Smooth muscle cell (in vitro differentiated cells): Measurements from ENCODE around the gene TTLL9. TPM values are rescaled to one million over a fixed set of nuclear protein-coding genes. Genes with fewer than 3 reads are reported as not detected.

Source experiments
- DNase-seq: peaks from one replicate; lab custom pipeline; 2025; ENCODE audit not compliant: unreplicated experiment; lab: John Stamatoyannopoulos, UW
- H2AFZ ChIP-seq: fragments of 200-600 bp; sonication (generic); 2 replicates; pipeline ENCODE4 v1.6.0; 2016; ENCODE audit warnings: antibody characterized with exemption, low read depth, mild to moderate bottlenecking
- H3F3A ChIP-seq: fragments of 200-600 bp; sonication (generic); 2 replicates; pipeline ENCODE4 v1.6.0; 2017; ENCODE audit warnings: antibody characterized with exemption, low read depth
- H3K27ac ChIP-seq: fragments of 200-600 bp; sonication (generic); 2 replicates; pipeline ENCODE4 v1.5.1; 2016; ENCODE audit warnings: low read depth, mild to moderate bottlenecking
- H3K27me3 ChIP-seq: fragments of 200-600 bp; sonication (generic); 2 replicates; pipeline ENCODE4 v1.6.1; 2016; ENCODE audit warnings: low read depth, mild to moderate bottlenecking
- H3K36me3 ChIP-seq: fragments of 200-600 bp; sonication (generic); 2 replicates; pipeline ENCODE4 v1.5.1; 2016; ENCODE audit warnings: low read depth
- H3K4me1 ChIP-seq: fragments of 200-600 bp; sonication (generic); 2 replicates; pipeline ENCODE4 v1.5.1; 2016; ENCODE audit warnings: low read depth
- H3K4me2 ChIP-seq: fragments of 200-600 bp; sonication (generic); 2 replicates; pipeline ENCODE4 v1.6.0; 2016; ENCODE audit warnings: mild to moderate bottlenecking
- H3K4me3 ChIP-seq: fragments of 200-600 bp; sonication (generic); 2 replicates; pipeline ENCODE4 v1.5.1; 2016; ENCODE audit warnings: mild to moderate bottlenecking
- H3K79me2 ChIP-seq: fragments of 200-600 bp; sonication (generic); 2 replicates; pipeline ENCODE4 v1.6.0; 2016; ENCODE audit warnings: low read depth, mild to moderate bottlenecking
- H3K9ac ChIP-seq: fragments of 200-600 bp; sonication (generic); 2 replicates; pipeline ENCODE4 v1.6.0; 2016; ENCODE audit warnings: low read depth
- H3K9me3 ChIP-seq: fragments of 200-600 bp; sonication (generic); replicated peaks from 2 replicates; pipeline ENCODE4 v1.5.1; 2016; ENCODE audit warnings: low read depth
- H4K20me1 ChIP-seq: fragments of 200-600 bp; sonication (generic); 2 replicates; pipeline ENCODE4 v1.6.0; 2016; ENCODE audit warnings: low read depth
- WGBS: methylation state at CpG from one replicate; pipeline ENCODE4 v1.1.7; 2016; ENCODE audit warnings: low lambda C conversion rate; 5-methylcytosine and 5-hydroxymethylcytosine counted together
- polyA plus RNA-seq: library from polyadenylated mRNA; unstranded; fragments of >200 nt; fragmentation: Nextera tagmentation; extraction: Ambion mirVana; gene quantifications from 2 replicates; pipeline ENCODE4 v1.2.1, GENCODE V29; 2016
- total RNA-seq: library from RNA; depleted of rRNA; stranded (reverse); fragments of >200 nt; gene quantifications from 2 replicates; pipeline ENCODE4 v1.2.3, GENCODE V29; 2014
- TF ChIP-seq, protein P1 (sequence below): fragments of 200-600 bp; sonication (generic); IDR thresholded peaks from 2 replicates; pipeline ENCODE4 v1.5.1; 2017; ENCODE audit warnings: borderline replicate concordance, mild to moderate bottlenecking, antibody characterized with exemption; ENCODE audit not compliant: insufficient read depth, poor library complexity, severe bottlenecking

The TTLL9 gene
- total and polyA plus RNA-seq, 2 experiments from 2014 or later = 0.13 TPM; not detected in 1

DNA sequence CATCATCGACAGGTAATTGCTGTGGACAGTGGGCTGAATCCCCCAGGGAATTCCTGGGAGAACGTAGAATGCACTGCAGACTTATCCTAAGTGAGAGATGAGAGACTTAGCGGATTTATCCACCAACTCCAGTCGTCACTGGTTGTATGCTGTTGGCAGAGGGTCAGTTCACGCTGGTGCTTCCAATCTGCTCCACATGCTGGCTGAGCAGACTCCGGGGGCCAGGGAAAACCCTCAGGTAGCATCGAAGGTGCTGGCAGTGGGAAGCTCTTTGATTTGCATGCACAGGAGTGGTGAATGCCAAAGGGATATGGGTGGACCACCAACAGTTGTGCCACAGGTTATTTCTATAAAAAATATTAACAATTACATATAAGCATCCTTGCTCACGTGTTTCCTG is 20.2 kb downstream of the TTLL9 start:
- Histone ChIP-seq H4K20me1 (no peaks in the 10 kb centered on the region), H3K27me3 (peaks cover 21% of the 10 kb centered on the region)

GRCh38 chr20:31894980-31895675 is 24.7 kb downstream of the TTLL9 start:
- no peaks in the 10 kb centered on the region for H4K20me1 ChIP-seq
- no peak overlapping the region for H3K4me2 ChIP-seq
- no peak overlapping the region for H3K9ac ChIP-seq
- no peaks in the 10 kb centered on the region for H3K9me3 ChIP-seq
- H3K4me1 ChIP-seq = no peaks in the 10 kb centered on the region
- no peak overlapping the region for H2AFZ ChIP-seq
- H3K27ac ChIP-seq = no peak overlapping the region
- 80% methylated on average over 8 of the region's 8 CpGs for WGBS
- no peaks in the 10 kb centered on the region for H3K36me3 ChIP-seq
- TF ChIP-seq, protein P1, sequence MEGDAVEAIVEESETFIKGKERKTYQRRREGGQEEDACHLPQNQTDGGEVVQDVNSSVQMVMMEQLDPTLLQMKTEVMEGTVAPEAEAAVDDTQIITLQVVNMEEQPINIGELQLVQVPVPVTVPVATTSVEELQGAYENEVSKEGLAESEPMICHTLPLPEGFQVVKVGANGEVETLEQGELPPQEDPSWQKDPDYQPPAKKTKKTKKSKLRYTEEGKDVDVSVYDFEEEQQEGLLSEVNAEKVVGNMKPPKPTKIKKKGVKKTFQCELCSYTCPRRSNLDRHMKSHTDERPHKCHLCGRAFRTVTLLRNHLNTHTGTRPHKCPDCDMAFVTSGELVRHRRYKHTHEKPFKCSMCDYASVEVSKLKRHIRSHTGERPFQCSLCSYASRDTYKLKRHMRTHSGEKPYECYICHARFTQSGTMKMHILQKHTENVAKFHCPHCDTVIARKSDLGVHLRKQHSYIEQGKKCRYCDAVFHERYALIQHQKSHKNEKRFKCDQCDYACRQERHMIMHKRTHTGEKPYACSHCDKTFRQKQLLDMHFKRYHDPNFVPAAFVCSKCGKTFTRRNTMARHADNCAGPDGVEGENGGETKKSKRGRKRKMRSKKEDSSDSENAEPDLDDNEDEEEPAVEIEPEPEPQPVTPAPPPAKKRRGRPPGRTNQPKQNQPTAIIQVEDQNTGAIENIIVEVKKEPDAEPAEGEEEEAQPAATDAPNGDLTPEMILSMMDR = no peak
- H3K27me3 ChIP-seq = peaks cover 6% of the 10 kb centered on the region
- DNase-seq = no peak
- no peaks in the 10 kb centered on the region for H3F3A ChIP-seq
- no peak overlapping the region for H3K4me3 ChIP-seq
- no peaks in the 10 kb centered on the region for H3K79me2 ChIP-seq

More for the DNA sequence above, 20.2 kb downstream of the TTLL9 start:
- WGBS = 79% methylated on average over 8 of the region's 8 CpGs
- H3K79me2 ChIP-seq = no peaks in the 10 kb centered on the region
- no peaks in the 10 kb centered on the region for H3K36me3 ChIP-seq
- H3K4me1 ChIP-seq = no peaks in the 10 kb centered on the region
- no peak overlapping the region for H2AFZ ChIP-seq
- H3K4me2 ChIP-seq = no peak overlapping the region
- no peak overlapping the region for H3K9ac ChIP-seq
- TF ChIP-seq, protein P1 = no peak
- no peaks in the 10 kb centered on the region for H3F3A ChIP-seq
- H3K9me3 ChIP-seq = no peaks in the 10 kb centered on the region
- H3K4me3 ChIP-seq = no peak overlapping the region
- H3K27ac ChIP-seq = no peak overlapping the region
- DNase-seq = no peak

DNA sequence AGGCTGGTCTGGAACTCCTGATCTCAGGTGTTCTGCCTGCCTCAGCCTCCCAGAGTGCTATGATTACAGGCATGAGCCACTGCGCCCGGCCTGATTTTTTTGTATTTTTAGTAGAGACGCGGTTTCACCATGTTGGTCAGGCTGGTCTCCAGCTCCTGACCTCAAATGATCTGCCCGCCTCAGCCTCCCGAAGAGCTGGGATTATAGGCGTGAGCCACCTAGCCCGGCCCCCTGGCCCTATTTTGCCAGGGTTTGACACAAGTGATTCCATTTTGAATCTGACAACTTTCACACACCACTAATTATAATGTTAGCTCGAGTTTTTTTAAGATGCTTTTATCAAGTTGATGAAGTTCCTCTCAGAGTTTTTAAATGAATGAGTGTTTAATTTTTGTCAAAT is 25.6 kb downstream of the TTLL9 start:
- WGBS = 95% methylated on average over 9 of the region's 9 CpGs
- no peak for DNase-seq
- Histone ChIP-seq H3K9ac (no peak overlapping the region), H4K20me1 (no peaks in the 10 kb centered on the region), H3K4me3 (no peak overlapping the region), H3K36me3 (no peaks in the 10 kb centered on the region), H2AFZ (no peak overlapping the region), H3K4me1 (no peaks in the 10 kb centered on the region), H3K27ac (no peak overlapping the region), H3K79me2 (no peaks in the 10 kb centered on the region), H3K27me3 (no peaks in the 10 kb centered on the region), H3K9me3 (no peaks in the 10 kb centered on the region), H3K4me2 (no peak overlapping the region), H3F3A (no peaks in the 10 kb centered on the region)
- TF ChIP-seq, protein P1 = no peak

- Histone ChIP-seq H3K9me3 (no peaks in the 10 kb centered on the region), H3K36me3 (no peaks in the 10 kb centered on the region), H4K20me1 (no peaks in the 10 kb centered on the region), H3K79me2 (no peaks in the 10 kb centered on the region), H3K4me2 (no peak overlapping the region), H3K9ac (no peak overlapping the region), H3K27ac (no peak overlapping the region), H2AFZ (no peak overlapping the region), H3K27me3 (no peaks in the 10 kb centered on the region), H3K4me1 (no peaks in the 10 kb centered on the region), H3F3A (no peaks in the 10 kb centered on the region), H3K4me3 (no peak overlapping the region)
- DNase-seq = no peak
- WGBS = 71% methylated on average over 9 of the region's 9 CpGs
- TF ChIP-seq, protein P1 = no peak
These were observed 27.1 kb downstream of the TTLL9 start for GRCh38 chr20:31897541-31897940.
